ENCODE results near the gene SIM1.

The SIM1 gene

GRCh38 chr6:100464903-100465700 lies at the start of gene SIM1:
SIM1 (minus strand) TSS chr6:100464921; CDS start chr6:100463468, 1,453 bp downstream.
- DNase-seq: no peak

- no peak for DNase-seq
Measured at GRCh38 chr6:100512203-100512862, 47.6 kb upstream of the SIM1 start.

- no peak for DNase-seq
Measured at GRCh38 chr6:100509101-100509500, 44.4 kb upstream of the SIM1 start.

- DNase-seq: no peak
Measured at GRCh38 chr6:100506651-100507050, 41.9 kb upstream of the SIM1 start.

GRCh38 chr6:100504786-100505737 lies 40.3 kb upstream of the SIM1 start:
- DNase-seq: no peak

GRCh38 chr6:100503043-100503705 lies 38.5 kb upstream of the SIM1 start:
- no peak for DNase-seq

- no peak for DNase-seq
Measured at GRCh38 chr6:100493206-100493888, 28.6 kb upstream of the SIM1 start.

- DNase-seq: no peak
Measured at GRCh38 chr6:100491952-100492670, 27.4 kb upstream of the SIM1 start.

- no peak for DNase-seq
Measured at GRCh38 chr6:100490065-100490464, 25.3 kb upstream of the SIM1 start.

GRCh38 chr6:100488244-100488643 lies 23.5 kb upstream of the SIM1 start:
- no peak for DNase-seq

- no peak for DNase-seq
Measured at GRCh38 chr6:100487638-100488037, 22.9 kb upstream of the SIM1 start.

GRCh38 chr6:100485268-100485667 lies 20.5 kb upstream of the SIM1 start:
- no peak for DNase-seq

- no peak for DNase-seq
Measured at GRCh38 chr6:100484474-100484873, 19.8 kb upstream of the SIM1 start.

- no peak for DNase-seq
Measured at GRCh38 chr6:100482698-100483097, 18.0 kb upstream of the SIM1 start.

GRCh38 chr6:100479179-100480035 lies 14.7 kb upstream of the SIM1 start:
- no peak for DNase-seq

- no peak for DNase-seq
Measured at GRCh38 chr6:100475554-100476320, 11.0 kb upstream of the SIM1 start.

GRCh38 chr6:100473182-100473581 lies 8.5 kb upstream of the SIM1 start:
- no peak for DNase-seq

- no peak for DNase-seq
Measured at GRCh38 chr6:100472674-100473073, 8.0 kb upstream of the SIM1 start.

- DNase-seq: no peak
Measured at GRCh38 chr6:100470422-100471120, 5.8 kb upstream of the SIM1 start.
